GM18858 (cell line): ENCODE measurements around the gene PDE10A.
"Not testable (repeated sequence)": the region's sequence is repeated elsewhere in the genome, so short reads cannot be mapped to it uniquely, and the experiment has no call there.

Source experiments
- ATAC-seq: cut with Tn5 transposase; IDR thresholded peaks from one replicate; pipeline ENCODE4 v1.9.1; 2021; ENCODE audit not compliant: unreplicated experiment

Gene PDE10A

DNA sequence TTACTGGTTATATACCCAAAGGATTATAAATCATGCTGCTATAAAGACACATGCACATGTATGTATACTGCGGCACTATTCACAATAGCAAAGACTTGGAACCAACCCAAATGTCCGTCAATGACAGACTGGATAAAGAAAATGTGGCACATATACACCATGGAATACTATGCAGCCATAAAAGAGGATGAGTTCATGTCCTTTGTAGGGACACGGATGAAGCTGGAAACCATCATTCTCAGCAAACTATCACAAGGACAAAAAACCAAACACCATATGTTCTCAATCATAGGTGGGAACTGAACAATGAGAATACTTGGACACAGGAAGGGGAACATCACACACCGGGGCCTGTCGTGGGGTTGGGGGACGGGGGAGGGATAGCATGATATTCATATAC, 104.9 kb downstream of the PDE10A start:
- ATAC-seq: not testable (repeated sequence)

DNA sequence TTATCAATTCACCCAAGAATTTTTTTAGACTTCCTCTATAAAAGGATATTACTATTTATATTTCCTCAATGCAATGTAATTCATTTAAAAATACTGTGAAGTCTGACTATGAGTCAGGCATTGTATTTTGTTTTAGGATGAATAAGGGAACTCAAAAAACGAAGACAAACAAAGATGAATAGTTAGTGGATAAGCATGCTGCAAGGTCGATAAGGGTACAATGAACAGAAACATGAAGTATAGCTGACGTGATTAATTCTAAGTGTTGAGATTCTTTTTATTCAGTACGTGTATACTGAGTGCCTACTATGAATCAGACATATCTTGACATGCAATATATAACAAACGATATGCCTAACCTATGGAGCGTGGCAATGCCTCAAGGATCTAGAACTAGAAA, 105.4 kb downstream of the PDE10A start:
- ATAC-seq: no peak

DNA sequence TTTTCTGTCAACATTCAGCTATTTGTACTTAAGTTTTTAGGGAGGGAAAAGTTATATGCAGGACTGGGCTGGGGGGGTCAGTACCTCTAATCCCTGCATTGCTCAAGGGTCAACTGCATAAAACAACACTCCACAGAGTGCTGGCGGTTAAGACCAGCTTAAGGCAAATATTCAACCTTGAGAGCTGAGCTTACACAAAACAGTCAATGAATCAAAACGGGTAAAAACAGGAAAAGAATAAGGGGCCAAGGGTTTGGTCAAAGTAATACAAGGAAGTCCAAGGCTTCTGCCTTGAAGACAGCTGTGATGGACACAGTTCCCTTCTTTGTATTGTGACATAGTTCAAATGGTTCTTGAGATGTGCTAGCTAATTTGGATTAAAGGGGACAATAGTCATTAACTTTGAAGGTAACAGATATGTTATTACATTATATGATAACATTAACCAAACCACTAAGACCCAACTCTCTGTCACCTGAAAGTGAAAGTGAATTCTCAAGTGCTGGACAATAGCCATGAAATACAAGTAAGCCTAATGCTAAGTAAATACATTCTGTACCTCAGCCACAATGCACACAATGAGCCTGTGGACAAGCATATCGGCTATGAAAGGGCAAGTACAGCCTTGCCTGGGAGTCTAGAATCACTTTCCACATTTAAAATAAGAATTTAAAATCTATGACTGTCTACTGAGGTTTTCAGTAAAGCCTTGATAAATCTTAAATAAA, 106.8 kb downstream of the PDE10A start:
- ATAC-seq: no peak

DNA sequence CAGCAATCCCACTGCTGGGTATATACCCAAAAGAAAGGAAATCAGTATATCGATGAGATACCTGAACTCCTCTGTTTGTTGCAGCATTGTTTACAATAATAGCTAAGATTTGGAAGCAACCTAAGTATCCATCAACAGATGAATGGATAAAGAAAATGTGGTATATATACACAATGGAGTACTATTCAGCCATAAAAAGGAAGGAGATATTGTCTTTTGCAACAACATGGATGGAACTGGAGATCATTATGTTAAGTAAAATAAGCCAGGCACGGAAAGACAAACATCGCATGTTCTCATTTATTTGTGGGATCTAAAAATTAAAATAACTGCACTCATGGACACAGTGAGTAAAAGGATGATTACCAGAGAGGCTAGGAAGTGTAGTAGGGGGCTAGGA, 108.4 kb downstream of the PDE10A start:
- not testable (repeated sequence) for ATAC-seq

DNA sequence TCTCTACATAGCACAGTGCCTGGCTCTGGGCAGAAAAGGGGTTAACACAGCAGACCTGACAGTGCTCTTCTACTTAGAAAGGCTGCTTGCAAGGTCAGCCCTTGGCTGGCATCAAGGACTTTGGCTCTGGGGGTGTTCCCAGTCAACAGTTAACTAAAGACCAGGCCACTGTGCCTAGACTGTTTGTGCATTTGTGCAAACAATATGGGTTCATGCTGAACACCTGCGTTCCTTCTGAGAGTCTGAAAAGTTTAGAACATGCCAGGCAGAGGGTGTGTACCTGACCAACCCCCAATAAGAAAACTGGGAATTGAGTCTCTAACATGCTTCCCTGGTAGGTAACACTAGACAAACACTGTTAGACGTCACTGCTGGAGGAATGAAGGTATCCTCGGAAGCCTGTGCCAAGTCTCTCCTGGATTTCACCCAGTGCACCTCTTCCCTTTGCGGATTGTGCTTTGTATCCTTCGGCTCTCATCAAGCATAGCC, 110.7 kb downstream of the PDE10A start:
- ATAC-seq: no peak

DNA sequence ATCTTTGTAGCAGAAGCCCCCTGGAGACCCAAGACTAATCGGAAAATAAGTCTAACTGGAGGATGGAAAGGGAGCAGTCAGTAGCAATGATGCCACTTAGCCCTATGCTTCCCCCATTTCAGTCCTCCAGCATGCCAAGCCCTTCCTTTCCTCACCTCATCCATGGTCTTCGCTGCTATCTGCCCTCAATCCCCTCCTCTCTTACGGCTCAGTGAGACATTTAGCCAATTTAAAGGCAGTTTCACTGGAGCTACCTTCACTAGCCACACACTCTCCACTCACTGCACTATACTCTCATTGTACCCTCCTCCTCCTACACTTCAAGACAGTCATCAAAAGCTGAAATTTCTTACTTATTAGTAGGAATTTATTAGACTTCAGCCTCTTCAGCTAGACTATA, 111.2 kb downstream of the PDE10A start:
- no peak for ATAC-seq

DNA sequence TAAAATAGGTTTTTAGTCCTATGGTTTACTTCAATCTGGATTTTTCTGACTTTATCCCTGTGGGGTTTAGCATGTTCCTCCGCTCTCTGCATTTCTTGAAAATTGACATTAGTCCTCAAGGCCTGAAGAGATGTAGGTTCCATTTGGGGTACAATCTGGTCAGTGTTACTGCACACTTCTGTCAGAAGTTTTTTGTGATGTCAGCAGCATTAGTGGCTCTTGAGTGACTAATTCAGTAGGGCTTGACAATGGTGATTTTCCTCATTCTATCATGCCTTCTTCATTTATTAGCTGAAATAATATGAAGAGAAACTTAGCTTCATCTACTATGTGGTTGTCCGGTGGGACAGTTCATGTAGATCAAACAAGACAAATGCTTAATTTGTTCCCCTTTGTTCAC, 114.6 kb downstream of the PDE10A start:
- ATAC-seq: no peak

DNA sequence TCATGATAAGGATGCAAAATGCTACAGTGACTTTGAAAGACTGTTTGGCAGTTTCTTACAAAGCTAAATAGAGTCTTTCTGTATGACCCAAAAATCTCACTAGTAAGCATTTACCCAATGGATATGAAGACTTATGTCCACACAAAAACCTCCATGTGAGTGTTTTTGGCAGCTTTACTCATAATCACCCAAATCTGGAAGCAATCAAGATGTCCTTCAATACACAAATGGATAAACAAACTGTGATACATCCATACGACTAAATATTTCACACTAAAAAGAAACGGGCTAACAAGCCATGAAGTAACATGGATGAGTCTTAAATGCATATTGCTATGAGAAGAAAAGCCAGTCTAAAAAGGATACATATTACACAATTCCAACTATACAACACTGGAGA, 117.2 kb downstream of the PDE10A start:
- ATAC-seq: no peak

DNA sequence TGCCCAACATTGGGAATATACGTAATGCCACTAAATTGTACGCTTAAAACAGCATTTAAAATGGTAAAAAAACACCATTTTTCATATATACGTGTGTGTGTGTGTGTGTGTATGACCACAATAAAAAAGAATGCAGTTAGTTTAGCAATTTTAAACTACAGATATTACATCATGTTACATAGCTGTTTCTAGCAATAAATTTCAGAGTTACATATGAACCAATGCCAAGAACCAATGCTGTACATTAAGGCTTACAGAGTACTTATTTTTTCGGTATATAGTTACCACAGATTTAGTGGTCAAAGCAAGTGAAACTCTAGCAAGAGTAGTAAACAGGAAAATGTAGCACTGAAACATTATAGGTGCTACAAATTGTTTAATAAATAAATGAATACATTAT, 119.3 kb downstream of the PDE10A start:
- ATAC-seq: no peak

DNA sequence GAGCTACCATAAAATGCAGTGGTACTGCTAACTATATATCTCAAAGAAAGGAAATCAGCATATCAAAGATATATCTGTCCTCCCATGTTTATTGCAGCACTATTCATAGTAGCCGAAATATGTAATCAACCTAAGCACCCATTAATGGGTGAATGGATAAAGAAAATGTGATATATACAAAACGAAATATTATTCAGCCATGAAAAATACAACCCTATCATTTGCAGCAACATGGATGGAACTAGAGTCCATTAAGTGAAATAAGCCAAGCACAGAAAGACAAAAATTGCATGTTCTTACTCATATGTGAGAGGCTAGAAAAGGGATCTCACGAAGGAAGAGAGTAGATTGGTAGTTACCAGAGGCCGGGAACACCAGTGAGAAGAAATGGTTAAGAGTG, 126.1 kb downstream of the PDE10A start:
- no peak for ATAC-seq

DNA sequence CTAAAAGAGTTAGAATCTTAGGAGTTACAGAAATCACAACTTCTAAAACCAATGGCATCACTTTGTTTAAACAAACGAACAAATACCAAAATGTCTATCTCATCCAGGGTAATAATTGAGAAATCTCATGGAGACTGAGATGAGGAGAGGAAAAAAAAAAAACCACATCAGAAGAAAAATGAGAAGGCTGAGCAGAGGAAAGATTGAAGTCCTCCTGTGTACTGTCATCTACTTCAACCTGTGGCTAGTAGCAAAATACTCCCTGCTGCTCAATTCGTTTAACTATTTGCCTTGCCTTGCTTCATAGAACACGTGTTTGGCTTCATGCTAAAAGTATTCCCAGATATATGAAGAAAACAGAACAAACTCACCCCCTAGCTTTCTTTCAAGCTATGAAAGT, 143.7 kb downstream of the PDE10A start:
- ATAC-seq: no peak

DNA sequence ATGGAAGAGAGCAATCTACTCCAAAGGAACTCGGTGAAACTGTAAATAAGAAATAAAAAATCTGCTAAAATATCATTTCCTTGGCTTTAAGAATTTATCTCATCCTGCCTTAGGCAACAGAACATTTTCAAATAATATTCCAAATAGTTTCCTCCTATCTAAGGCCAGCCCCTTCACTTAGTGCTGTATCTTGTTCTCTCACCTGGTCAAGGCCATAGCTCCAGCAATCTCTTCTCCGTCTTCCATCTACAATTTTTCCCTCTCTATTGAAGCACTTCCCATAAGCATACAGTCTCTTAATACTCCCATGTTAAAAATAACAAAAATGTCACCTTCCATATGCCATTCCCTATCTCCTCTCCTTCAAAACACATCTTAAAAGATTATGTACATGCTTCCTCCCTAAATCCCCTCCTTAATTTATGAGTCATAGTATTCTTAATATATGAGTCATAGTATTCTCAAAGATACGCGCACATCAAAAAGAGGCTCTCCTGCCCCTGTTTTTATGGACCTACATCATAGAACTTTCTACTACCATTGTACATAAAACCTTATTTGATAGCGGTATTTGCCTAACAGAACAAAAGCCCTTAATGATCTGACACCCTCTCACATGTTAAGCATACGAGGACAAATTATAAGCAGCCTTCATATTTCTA, 146.9 kb downstream of the PDE10A start:
- no peak for ATAC-seq

DNA sequence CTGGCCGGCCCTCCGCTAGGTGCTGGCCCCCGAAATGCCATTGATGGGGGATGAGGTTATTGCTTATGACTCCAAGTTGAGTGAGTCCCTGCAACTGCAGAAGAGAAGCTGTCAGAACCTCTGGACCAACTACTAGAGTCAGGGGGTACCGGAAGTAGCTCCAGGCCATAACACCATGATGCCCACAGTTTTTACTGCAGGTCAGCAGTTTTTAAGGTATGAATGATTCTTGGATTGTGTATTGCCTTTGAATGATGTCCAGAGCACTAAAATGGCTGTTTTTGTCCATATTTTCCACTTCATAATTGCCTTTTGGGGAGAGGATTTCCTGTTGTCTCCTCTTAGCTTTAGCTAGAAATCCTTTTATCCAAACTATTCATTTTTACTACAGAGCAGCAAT, 148.4 kb downstream of the PDE10A start:
- ATAC-seq: no peak

DNA sequence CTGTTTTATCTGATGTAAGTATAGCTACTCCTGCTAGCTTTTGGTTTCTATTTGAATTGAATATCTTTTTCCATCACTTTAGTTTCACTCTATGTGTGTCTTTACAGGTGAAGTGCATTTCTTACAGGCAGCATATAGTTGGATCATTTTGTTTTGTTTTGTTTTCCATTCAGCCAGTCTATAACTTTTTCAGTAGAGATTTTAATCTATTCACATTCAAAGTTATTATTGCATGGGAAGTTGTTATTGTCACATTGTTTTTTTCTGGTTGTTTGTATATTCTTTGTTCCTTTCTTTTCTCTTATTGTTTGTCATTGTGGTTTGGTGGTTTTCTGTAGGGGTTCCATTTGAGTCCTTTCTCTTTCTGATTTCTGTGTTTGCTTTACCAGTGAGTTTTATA, 151.2 kb downstream of the PDE10A start:
- ATAC-seq: peak; percentile 96

DNA sequence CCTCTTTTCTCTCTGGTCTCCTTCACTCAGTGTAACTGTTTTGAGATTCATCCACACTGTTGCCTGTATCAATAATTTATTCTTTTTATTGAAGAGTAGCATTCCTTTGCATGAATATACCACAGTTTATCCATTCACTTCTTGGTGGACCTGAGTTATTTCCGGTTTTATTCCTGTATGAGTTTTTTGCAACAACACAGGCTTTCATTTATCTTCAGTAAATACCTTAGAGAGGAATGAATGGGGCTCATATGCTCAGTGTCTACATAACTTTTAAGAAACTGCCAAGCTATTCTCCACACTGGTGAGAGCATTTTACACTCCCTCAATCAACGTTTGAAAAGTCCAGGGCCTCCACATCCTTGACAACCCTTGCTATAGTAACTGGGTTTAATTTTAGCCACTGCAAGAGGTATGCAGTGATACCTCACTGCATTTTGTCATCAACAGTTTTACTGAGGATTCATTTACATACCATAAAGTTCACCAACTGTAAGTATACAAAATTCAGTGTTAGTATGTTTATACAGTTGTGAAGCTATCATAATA, 154.6 kb downstream of the PDE10A start:
- no peak for ATAC-seq

DNA sequence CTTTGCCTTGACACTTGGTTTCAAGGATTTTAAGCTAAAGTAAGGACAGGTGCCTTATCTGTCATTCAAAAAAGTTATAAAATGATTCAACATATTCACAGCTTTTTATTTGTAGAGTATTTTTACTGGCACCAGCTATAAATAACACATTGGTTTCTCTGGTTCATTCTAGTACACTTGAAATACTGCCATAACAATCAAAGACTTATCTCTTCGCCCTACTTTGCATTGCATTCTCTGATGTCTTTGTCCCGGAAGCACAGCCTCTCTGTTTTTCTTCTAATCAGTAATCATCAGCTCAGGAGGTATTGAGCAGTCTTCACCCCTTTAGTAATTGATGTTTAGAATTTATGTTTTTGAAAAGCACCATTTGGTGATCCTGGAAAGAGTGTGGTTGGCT, 156.4 kb downstream of the PDE10A start:
- ATAC-seq: no peak

DNA sequence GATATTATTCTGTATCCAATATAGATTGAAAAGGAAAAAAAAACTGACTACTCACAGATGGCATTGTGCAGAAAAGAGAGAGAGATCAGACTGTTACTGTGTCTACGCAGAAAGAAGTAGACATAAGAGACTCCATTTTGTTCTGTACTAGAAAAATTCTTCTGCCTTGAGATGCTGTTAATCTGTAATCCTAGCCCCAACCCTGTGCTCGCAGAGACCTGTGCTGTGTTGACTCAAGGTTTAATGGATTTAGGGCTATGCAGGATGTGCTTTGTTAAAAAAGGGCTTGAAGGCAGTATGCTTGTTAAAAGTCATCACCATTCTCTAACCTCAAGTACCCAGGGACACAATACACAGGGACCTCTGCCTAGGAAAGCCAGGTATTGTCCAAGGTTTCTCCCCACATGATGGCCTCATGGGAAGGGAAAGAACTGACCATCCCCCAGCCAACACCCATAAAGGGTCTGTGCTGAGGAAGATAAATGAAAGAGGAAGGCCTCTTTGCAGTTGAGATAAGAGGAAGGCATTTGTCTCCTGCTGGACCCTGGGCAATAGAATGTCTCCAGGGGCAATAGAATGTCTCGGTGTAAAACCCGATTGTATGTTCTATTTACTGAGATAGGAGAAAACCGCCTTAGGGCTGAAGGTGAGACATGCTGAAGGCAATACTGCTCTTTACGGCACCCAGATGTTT, 162.7 kb downstream of the PDE10A start:
- not testable (repeated sequence) for ATAC-seq

DNA sequence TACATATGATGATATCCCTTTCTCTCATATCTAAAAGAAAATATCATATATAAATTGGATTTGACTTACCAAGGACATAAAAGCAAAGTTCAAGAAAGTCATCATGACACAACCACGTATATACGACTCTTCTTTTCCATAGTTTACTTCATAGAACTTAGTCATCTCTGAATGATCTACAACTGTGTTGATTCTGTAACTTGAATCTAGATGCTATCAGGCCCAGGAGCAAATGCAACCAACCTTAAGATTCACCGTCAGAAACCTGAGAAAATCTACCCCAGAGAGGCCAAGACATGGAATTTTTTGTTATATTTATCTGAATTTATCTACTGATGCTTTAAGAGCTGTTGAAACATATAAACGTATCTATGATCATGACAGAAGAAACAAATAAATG, 165.6 kb downstream of the PDE10A start:
- no peak for ATAC-seq

DNA sequence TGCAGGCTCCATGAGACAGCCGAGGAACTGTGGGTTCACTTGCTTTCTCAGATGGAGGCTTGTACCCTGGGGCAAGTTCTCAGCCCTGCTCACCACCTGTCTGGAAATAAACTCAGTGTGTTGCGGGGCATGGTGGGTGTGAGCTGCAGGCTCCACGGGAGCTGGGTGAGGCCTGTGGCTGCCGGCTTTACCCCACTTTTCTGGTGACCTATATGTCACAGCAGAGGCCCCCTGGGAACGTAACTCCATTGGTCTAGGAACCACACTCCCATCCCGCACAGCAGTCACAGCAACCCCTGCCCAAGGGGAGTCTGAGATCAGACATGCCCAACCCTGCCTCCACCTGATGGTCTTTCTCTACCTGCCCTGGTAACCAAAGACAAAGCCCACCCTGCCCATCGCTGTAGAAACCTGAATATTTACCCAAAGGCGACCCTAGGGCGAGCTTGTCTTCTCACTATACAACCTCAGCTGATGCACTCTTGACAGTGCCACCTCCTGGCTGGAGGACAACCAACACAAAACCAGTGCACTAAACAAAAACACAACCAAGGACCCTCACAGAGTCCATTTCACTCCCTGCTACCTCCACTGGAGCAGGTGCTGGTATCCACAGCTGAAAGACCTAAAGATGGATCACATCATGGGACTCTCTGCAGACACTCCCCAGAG, 174.3 kb downstream of the PDE10A start:
- no peak for ATAC-seq

DNA sequence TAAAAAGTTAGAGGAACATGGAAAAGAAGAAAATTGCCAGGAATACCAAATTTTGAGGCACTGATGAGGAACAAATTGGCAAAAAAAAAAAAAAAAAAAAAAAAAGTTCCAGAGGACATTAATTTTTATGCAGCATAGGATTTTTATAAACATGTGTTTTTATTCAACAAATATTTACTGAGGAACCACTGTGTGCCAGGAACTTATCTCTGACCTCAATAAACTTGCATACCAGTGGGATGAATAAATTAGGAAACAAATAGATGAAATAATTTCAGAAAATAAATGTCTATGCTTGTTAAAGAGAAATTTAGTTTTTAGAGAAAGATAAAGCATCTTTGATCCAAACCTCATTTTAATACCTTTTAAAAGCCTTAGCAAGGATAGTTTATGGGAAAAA, 175.1 kb downstream of the PDE10A start:
- ATAC-seq: no peak

DNA sequence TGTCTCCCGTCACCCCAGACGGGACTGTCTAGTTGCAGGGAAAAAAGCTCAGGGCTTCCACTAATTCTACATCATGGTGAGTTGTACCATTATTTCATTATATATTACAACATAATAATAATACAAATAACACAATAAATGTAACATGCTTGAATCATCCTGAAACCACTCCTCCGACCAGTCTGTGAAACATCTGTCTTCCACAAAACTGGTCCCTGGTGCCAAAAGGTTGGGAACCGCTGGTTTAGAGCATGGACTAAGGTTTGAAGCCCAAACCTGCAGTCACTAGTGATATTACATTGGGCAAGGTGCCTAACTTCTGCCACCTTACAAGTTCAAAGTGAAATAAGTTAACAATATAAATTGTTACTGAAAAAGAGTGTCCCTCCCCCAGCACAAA, 175.7 kb downstream of the PDE10A start:
- ATAC-seq: no peak
